SK-N-MC (cell line): ENCODE measurements around the gene UBE4B.

ENCODE experiments used
- DNase-seq: peaks from one replicate; pipeline ENCODE4 v3.0.0-alpha.2; 2011; ENCODE audit warnings: low read depth, low spot score
- H3K27ac ChIP-seq: fragments of 200-600 bp; sonication (generic); 2 replicates; pipeline ENCODE4 v1.5.1; 2016; ENCODE audit warnings: mixed run types
- H3K36me3 ChIP-seq: fragments of 200-600 bp; sonication (generic); 2 replicates; pipeline ENCODE4 v1.6.1; 2017; ENCODE audit warnings: antibody characterized with exemption, low read length, mixed read lengths; ENCODE audit not compliant: insufficient read depth
- H3K4me3 ChIP-seq: fragments of 200-600 bp; sonication (generic); 2 replicates; pipeline ENCODE4 v1.5.1; 2016
- H3K9ac ChIP-seq: fragments of 200-600 bp; sonication (generic); 2 replicates; pipeline ENCODE4 v1.8.0; 2017; ENCODE audit warnings: mixed run types, mixed read lengths; ENCODE audit not compliant: insufficient read length
- H3K9me3 ChIP-seq: fragments of 200-600 bp; sonication (generic); 2 replicates; pipeline ENCODE4 v1.6.1; 2017; ENCODE audit warnings: low read depth, mild to moderate bottlenecking, antibody characterized with exemption, low read length, moderate library complexity, mixed read lengths
- EZH2 ChIP-seq: fragments of 200-600 bp; sonication (generic); IDR thresholded peaks from one replicate; pipeline ENCODE4 v1.6.1; 2017; ENCODE audit warnings: antibody characterized with exemption
- FOXP2 ChIP-seq: optimal IDR thresholded peaks from 2 replicates; pipeline ENCODE3; 2011; ENCODE audit warnings: mild to moderate bottlenecking, moderate library complexity; ENCODE audit not compliant: insufficient read depth; ENCODE audit errors: extremely low read length, control extremely low read depth
- POLR2AphosphoS5 ChIP-seq: IDR thresholded peaks from 2 replicates; pipeline ENCODE4 v1.6.1; 2012; ENCODE audit warnings: mild to moderate bottlenecking, low read depth, low read length, borderline replicate concordance

The UBE4B gene

GRCh38 chr1:10177876-10178275 is 145.1 kb downstream of the UBE4B start:
- peak overlapping the region; percentile 89 for H3K27ac ChIP-seq
- H3K4me3 ChIP-seq: peak overlapping the region; percentile 5; the same call in 1 of the 2 replicates
- TF ChIP-seq EZH2: no peak
- no peak for TF ChIP-seq POLR2AphosphoS5
- TF ChIP-seq FOXP2: no peak
- H3K9ac ChIP-seq: peak overlapping the region; percentile 4
- H3K9me3 ChIP-seq: no peaks in the 10 kb centered on the region
- DNase-seq: no peak
- peaks cover 29% of the 10 kb centered on the region for H3K36me3 ChIP-seq

GRCh38 chr1:10178597-10179405 is 146.0 kb downstream of the UBE4B start:
- Histone ChIP-seq H3K9ac (peak overlapping the region; percentile 61), H3K4me3 (peak overlapping the region; percentile 56), H3K9me3 (no peaks in the 10 kb centered on the region), H3K36me3 (peaks cover 25% of the 10 kb centered on the region), H3K27ac (peak overlapping the region; percentile 89)
- no peak for DNase-seq
- TF ChIP-seq EZH2 (no peak), POLR2AphosphoS5 (no peak), FOXP2 (no peak)

GRCh38 chr1:10179406-10180091 is 146.8 kb downstream of the UBE4B start:
- Histone ChIP-seq H3K4me3 (0 out of 2 replicates have a peak overlapping the region, but pooled peaks have one; percentile 56), H3K27ac (peak overlapping the region; percentile 89), H3K36me3 (peaks cover 24% of the 10 kb centered on the region), H3K9ac (no peak overlapping the region), H3K9me3 (no peaks in the 10 kb centered on the region)
- DNase-seq: no peak
- no peak for TF ChIP-seq POLR2AphosphoS5
- TF ChIP-seq EZH2: no peak
- TF ChIP-seq FOXP2: no peak

GRCh38 chr1:10181154-10181553 is 148.4 kb downstream of the UBE4B start:
- TF ChIP-seq FOXP2 (no peak), EZH2 (no peak), POLR2AphosphoS5 (no peak)
- H3K9ac ChIP-seq: peak overlapping the region; percentile 52
- peak overlapping the region; percentile 95 for H3K27ac ChIP-seq
- DNase-seq: no peak
- H3K9me3 ChIP-seq: no peaks in the 10 kb centered on the region
- H3K4me3 ChIP-seq: peak overlapping the region; percentile 58
- H3K36me3 ChIP-seq: peaks cover 14% of the 10 kb centered on the region

- no peak overlapping the region for H3K9ac ChIP-seq
- H3K4me3 ChIP-seq: no peak overlapping the region
- no peaks in the 10 kb centered on the region for H3K36me3 ChIP-seq
- no peak overlapping the region for H3K27ac ChIP-seq
- H3K9me3 ChIP-seq: no peaks in the 10 kb centered on the region
- TF ChIP-seq FOXP2 (no peak), POLR2AphosphoS5 (no peak), EZH2 (no peak)
- no peak for DNase-seq
These were observed 153.0 kb downstream of the UBE4B start for GRCh38 chr1:10185759-10186158.

GRCh38 chr1:10186331-10187025 is 153.7 kb downstream of the UBE4B start:
- no peak overlapping the region for H3K4me3 ChIP-seq
- no peak overlapping the region for H3K9ac ChIP-seq
- no peak overlapping the region for H3K27ac ChIP-seq
- no peaks in the 10 kb centered on the region for H3K36me3 ChIP-seq
- H3K9me3 ChIP-seq: no peaks in the 10 kb centered on the region
- TF ChIP-seq POLR2AphosphoS5: no peak
- no peak for TF ChIP-seq FOXP2
- no peak for TF ChIP-seq EZH2
- DNase-seq: no peak

- TF ChIP-seq EZH2 (no peak), POLR2AphosphoS5 (no peak), FOXP2 (no peak)
- Histone ChIP-seq H3K27ac (no peak overlapping the region), H3K9me3 (no peaks in the 10 kb centered on the region), H3K36me3 (no peaks in the 10 kb centered on the region), H3K9ac (no peak overlapping the region), H3K4me3 (no peak overlapping the region)
- no peak for DNase-seq
These were observed 154.2 kb downstream of the UBE4B start for GRCh38 chr1:10187026-10187334.

- H3K4me3 ChIP-seq: no peak overlapping the region
- TF ChIP-seq EZH2 (no peak), POLR2AphosphoS5 (no peak), FOXP2 (no peak)
- no peaks in the 10 kb centered on the region for H3K9me3 ChIP-seq
- no peaks in the 10 kb centered on the region for H3K36me3 ChIP-seq
- DNase-seq: no peak
- no peak overlapping the region for H3K9ac ChIP-seq
- no peak overlapping the region for H3K27ac ChIP-seq
These were observed 155.4 kb downstream of the UBE4B start for GRCh38 chr1:10188133-10188650.
